ENCODE results near the gene ALOXE3. TPM values are rescaled to one million over a fixed set of nuclear protein-coding genes. Genes with fewer than 3 reads are reported as not detected.

The ALOXE3 gene
- not detected for total RNA-seq
- long read RNA-seq, result 0 reads

GRCh38 chr17:8117980-8118768 is at the start of gene ALOXE3:
ALOXE3 (minus strand) TSS chr17:8118514; CDS start chr17:8117990, 524 bp downstream.
- ATAC-seq, result peak in 1 of 2 donors; percentile 11
- intact Hi-C loops (cut with DNase I), result no loop called here
- no peak for DNase-seq

- DNase-seq (no peak), ATAC-seq (no peak)
- intact Hi-C loops (cut with DNase I), result no loop called here
These were observed 49.2 kb upstream of the ALOXE3 start for GRCh38 chr17:8167526-8167925.

DNA sequence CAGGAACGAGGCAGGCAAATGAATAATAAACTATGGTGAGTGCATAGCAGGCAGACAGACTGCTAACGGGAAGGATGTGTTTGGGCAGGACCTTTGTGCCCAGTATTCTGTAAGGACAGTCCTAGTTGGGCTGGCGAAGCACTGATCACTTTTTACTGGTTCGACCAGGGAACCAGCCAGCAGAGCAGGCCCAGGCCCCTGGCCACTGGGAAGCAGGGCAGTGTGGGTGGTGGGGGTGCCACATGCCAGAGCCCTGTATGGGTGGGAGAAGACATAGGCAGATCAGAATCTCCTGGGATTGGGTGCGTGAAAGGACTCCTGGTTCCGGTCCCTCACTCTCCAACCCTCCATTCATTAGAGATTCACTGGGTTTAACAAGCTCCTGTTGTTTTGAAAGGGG is 48.4 kb upstream of the ALOXE3 start:
- intact Hi-C loops (cut with DNase I), result no loop called here
- no peak for ATAC-seq
- DNase-seq, result no peak

GRCh38 chr17:8164815-8165131 is 46.5 kb upstream of the ALOXE3 start:
- intact Hi-C loops (cut with DNase I), result no loop called here
- ATAC-seq (no peak), DNase-seq (no peak)

DNA sequence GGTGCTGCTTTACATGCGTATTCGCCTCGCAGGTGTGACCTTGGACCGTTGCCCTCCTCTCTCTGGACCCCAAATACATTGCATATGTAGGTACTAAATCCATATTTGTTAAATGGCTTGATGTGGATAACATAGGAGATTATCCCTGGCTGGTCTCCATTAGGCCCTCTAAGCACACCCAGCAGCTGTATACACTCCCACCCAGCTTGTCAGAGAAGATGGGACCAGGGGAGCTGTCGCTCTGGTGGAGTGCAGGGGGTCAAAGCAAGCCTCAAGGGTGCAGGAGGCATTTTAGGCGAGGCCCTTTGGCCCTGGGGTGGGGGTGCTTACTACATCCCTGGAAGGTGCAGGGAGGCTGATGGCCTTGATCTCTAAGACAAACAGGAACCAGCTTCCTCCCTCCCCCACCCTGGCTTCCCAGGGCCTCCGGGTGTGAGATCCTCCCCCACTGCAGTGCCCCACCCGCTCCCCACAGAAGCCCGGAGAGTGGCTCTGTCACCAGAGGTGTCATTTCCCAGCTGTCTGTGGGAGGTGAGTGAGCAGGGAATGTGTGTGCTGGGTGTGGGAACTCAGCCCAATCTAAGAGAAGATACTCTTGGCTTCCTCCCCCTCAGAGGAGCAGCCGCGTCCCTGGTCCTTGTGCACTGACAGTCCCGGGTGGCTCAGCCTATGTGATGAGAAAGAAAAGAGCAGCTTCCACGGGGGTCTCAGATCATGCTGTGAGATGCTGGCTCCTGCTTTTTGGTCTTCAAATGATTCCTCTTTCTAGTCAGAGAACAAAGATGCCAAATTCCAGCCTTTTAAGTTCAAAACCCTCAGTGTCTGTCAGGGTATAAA is 45.9 kb upstream of the ALOXE3 start:
- intact Hi-C loops (cut with DNase I), result no loop called here
- DNase-seq, result peak; percentile 87
- ATAC-seq, result peak; percentile 82 to 84

DNA sequence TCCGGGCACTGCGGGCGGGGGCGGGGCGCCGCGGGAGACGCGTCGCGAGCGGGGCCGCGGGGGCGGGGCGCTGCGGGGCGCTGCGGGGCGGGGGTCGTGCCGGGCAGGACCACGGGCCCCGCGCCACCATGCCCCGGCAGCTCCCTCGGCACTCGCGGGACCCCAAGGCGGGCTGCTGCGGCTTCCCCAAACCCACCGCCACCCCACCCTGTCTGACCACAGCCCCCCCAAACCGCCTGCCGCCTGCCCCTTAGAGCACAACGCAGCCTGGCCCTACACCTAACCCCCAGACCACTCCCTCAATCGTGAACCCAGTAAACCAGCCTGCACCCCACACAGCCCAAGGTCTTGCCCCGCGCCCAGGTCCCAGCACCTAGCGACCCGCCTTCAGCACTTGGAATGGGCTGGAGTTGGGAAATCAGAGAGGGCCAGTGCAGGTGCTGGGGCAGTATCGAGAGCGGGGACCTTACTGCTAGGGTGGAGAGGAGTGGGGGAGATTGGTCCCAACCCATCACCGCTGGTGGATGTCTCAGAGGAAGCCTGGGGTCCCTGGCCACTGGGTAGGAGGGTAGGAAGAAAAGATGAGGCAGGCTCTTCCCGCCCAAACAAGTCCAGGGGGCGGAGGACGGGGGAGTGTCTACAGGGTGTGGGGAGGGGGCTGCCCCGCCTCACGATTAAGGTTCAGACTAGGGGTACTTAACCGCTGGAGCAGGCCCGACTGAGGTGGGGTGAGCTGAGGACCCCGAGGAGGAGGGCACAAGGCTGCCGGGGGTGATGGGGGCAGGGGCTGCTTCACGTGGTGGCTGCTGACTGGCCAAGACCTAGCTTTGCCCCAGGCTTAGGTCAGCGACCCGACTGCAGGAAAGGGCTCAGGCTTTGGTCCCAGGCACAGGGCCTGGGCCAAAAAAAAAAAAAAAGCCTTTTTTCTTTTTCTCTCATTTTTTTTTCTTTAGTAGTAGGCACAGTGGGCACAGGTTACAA is 45.0 kb upstream of the ALOXE3 start:
- no peak for DNase-seq
- ATAC-seq, result peak; percentile 2 to 3
- intact Hi-C loops (cut with DNase I), result no loop called here

GRCh38 chr17:8162233-8162996 is 44.1 kb upstream of the ALOXE3 start, which contains the start of gene VAMP2:
VAMP2 (minus strand) TSS chr17:8162948; CDS start chr17:8162879, 69 bp downstream.
- intact Hi-C loops (cut with DNase I), result no loop called here
- ATAC-seq, result peak; percentile 56 to 78
- peak; percentile 89 for DNase-seq

- peak in 1 of 2 donors; percentile 1 for ATAC-seq
- intact Hi-C loops (cut with DNase I), result no loop called here
- no peak for DNase-seq
These were observed 43.2 kb upstream of the ALOXE3 start for GRCh38 chr17:8161289-8162232.

GRCh38 chr17:8160741-8161221 is 42.5 kb upstream of the ALOXE3 start:
- no peak for ATAC-seq
- DNase-seq, result no peak
- intact Hi-C loops (cut with DNase I), result no loop called here

GRCh38 chr17:8160224-8160577 is 41.9 kb upstream of the ALOXE3 start:
- ATAC-seq (no peak), DNase-seq (peak; percentile 12)
- intact Hi-C loops (cut with DNase I), result no loop called here

DNA sequence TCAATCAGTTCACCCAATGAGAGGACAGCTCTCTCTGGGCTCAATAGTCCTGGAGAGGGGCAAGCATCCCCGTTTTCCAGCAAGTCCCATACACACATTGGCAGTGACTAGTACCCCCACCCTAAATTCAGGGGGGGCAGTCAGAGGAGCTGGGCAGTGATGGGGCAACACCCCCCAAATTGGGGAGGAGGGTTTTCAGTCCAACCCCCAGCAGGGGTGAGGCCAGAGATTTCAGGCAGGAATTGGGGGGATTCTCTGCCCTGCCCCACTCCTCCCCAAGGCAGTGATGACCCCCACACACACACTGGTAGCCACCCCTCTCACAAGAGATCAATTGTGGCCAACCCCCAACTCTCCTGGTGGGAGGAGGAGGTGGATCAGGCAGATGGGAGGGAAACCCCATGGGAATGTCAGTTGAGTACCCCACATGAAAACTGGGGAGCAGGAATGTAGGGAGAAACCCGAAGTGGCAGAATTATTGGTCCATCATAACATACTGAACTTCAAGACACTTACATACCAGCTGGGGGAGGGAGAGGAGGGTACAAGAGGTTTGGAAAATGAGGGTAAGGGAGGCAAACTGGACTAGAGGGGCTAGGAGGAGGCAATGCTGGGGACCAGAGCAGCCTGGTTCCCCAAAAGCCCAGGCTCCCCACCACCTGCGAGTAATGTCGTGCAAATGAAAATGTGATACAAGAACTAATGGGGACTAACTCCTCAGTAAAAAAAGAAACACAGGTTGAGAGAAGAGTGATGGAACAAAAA is 41.3 kb upstream of the ALOXE3 start:
- peak; percentile 10 for DNase-seq
- ATAC-seq, result no peak
- intact Hi-C loops (cut with DNase I), result loop anchor here in 1 of 2 donors (5.0 kb wide), 1 partner anchor 37 kb away; the partner anchor contains the start of gene HES7

DNA sequence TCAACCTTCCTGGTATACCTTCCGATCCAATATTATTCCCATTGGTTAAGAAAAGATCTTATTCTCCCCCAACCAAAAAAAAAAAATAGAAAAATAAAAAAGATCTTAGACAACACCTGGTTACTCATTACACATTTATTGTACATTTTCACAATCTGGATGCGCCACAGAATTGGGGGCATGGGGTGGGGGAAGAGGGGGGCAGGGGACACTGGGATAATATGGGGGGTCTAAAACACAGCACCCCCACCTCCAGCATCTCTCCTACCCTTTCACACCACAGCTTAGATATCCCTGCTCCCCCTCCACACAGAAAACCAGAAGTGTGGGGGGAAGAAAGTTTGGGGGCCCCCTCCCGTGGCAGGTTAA is 40.7 kb upstream of the ALOXE3 start:
- intact Hi-C loops (cut with DNase I), result loop anchor here in 1 of 2 donors (5.0 kb wide), 1 partner anchor 37 kb away; the partner anchor contains the start of gene HES7
- ATAC-seq (no peak), DNase-seq (no peak)

DNA sequence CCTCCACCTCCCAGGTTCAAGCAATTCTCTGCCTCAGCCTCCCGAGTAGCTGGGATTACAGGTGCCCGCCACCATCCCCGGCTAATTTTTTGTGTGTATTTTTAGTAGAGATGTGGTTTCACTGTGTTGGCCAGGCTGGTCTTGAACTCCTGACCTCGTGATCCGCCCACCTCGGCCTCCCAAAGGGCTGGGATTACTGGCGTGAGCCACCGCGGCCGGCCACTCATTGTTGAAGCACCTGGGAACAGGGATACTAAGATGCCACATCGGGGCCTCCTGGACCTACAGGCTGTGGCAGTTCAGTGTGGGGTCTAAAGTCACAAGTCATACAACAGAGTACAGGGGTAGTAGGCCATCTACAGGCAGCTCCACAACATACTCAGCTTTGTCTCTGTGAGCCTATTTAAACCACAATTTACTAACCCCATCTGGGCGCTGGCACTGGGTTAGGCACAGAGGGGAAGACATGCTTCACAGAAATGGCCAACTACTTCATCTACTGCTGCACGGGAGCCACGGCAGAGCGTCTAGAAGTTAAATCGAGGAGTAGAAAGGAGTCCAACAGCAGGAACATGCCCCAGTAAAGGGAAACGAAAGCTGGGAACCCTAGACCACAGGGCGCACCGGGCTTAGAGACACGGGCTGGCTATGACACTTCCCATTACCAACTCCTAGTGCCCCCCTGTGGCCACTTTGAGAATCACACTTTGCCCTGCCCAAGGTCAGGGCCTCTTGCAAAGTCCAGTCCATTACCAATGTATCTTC is 40.1 kb upstream of the ALOXE3 start:
- ATAC-seq, result peak in 1 of 2 donors; percentile 3
- DNase-seq, result peak; percentile 92
- intact Hi-C loops (cut with DNase I), result loop anchor here in 1 of 2 donors (5.0 kb wide), 1 partner anchor 36 kb away; the partner anchor contains the start of gene HES7

GRCh38 chr17:8156246-8156992 is 38.1 kb upstream of the ALOXE3 start:
- DNase-seq (peak; percentile 100), ATAC-seq (peak; percentile 65 to 67)
- intact Hi-C loops (cut with DNase I), result loop anchor here in 1 of 2 donors (5.0 kb wide), 1 partner anchor 34 kb away; the partner anchor contains the start of gene HES7

GRCh38 chr17:8155996-8156245 is 37.6 kb upstream of the ALOXE3 start:
- intact Hi-C loops (cut with DNase I), result loop anchor here in 1 of 2 donors (5.0 kb wide), 1 partner anchor 34 kb away; the partner anchor contains the start of gene HES7

More at GRCh38 chr17:8155996-8156245, 37.6 kb upstream of the ALOXE3 start:
- DNase-seq, result no peak
- ATAC-seq, result no peak
